ENCODE data around the gene PCYOX1L.
"Not testable (repeated sequence)": the region's sequence is repeated elsewhere in the genome, so short reads cannot be mapped to it uniquely, and the experiment has no call there.

PCYOX1L gene

GRCh38 chr5:149388498-149389190 is 30.8 kb downstream of the PCYOX1L start:
- no peak for DNase-seq

DNA sequence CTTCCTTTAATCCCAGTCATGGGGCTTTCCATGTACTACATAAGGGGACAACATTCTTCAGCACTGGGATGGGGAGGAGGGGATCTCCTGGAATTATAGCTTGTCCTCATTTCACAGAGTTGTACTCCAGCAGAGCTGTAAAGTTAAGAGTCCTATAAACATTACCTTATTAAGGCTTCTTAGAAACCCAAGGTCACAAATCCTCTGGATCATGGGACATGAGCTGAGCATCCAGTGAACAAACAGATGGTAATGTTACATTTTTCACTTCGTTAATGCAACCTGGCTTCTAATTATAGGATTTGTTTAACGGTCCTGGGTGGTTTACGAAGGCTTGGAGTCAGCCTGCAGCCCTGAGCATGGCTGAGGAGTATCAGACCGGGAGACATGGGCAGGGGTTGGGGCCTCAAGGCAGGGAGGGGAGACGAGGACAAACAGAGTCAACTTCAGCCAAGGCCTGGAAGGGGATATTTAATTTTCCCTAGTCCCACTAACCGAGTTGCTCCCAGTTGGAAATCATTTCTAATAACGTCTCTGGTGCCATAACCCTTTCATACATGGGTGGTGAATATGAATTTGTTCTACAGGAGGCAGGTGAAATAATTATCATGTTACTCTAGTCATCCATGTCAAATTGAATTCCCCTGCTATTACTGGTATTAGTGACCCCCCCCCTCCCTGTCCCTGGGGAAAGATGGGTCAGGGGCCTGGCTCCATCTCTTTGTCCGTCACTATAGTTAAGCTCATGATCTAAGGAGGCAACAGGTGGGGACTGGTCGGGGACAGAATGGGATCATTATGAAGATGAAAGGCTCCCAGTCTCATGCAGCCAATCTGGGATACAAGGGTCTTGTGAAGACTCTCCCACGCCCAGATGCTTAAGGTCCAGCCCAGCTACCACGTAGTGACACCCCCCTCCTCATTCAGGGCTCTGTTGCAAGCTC is 32.0 kb downstream of the PCYOX1L start:
- DNase-seq: no peak

DNA sequence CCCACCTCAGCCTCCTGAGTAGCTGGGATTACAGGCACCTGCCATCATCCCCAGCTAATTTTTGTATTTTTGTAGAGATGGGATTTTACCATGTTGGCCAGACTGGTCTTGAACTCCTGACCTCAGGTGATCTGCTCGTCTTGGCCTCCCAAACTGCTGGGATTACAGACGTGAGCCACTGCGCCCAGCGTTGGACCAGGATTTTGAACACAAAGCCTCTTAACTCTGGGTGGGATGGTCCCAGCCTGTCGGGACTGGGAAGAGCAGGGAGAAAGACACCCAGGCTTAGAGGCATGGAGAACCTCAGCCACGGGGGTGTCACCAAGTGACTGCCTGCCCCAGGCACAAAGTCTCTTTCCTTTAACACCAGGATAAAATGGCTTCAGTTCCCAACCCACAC is 33.2 kb downstream of the PCYOX1L start:
- not testable (repeated sequence) for DNase-seq

DNA sequence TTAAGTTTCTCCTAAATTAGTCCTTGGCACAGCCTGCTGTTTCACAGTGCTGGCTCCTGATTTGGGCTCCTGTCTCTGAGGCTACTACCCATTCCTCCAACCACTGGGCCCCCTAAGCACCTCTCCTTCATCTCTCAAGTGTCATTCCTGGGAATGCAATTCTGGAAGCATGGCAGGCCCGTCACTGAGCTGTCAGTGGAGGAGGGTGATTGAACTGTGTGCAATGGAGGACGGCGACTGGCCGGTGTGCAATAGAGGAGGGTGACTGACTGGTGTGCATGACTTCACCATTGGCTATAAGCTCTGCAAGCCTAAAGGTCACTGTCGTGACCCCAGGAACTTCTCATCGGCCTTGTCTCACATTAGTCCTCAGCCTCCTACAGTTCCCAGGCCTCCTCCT is 33.7 kb downstream of the PCYOX1L start:
- DNase-seq: no peak

- no peak for DNase-seq
These were observed 34.9 kb downstream of the PCYOX1L start for GRCh38 chr5:149392718-149393117.

DNA sequence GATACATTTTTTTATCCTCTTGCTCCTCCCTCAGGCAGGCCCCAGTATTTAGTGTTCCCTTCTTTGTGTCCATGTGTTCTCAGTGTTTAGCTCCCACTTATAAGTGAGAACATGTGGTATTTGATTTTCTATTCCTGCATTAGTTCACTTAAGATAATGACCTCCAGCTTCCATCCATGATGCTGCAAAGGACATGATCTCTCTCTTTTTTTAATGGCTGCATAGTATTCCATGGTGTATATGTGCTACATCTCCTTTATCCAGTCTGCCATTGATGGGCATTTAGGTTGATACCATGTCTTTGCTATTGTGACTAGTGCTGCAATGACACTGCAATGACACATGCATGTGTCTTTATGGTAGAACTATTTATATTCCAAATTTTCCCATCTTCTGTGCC is 37.1 kb downstream of the PCYOX1L start:
- DNase-seq: not testable (repeated sequence)

DNA sequence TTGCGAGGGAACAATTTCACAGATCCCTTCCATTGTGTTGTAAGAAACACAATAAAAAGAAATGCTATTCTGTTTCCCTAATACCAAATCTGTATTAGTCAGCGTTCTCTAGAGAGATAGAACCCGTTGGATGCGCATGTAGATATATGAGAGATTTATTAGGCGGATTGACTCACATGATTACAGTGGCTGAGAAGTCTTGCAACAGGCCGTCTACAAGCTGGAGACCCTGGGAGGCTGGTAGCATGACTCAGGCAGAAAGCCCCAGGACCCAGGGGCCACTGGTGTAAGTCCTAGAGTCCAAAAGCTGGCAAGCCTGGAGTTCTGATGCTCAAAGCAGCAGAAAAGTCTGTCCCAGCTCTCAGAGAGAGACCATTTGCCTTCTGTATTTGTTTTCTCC is 39.7 kb downstream of the PCYOX1L start:
- DNase-seq: peak; percentile 74

- DNase-seq: not testable (repeated sequence)
These were observed 41.0 kb downstream of the PCYOX1L start for GRCh38 chr5:149398747-149399266.

DNA sequence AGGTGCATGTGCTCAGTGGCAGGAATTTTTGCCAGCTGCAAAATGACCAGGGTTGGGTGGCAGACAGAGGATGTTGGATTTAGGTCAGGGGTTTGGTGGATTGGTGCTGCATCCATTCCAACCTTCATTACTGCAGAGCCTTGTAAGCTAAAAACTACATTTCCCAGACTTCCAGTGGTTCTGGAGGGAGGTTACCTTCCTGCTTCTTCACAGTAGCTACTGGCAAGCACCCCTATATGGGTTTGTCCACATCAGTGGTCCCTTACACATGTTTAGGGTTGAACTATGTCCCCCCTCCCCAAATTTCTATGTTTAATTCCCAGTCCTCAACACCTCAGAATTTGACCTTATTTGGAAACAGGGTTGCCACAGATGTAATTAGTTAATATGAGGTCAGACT is 41.9 kb downstream of the PCYOX1L start:
- no peak for DNase-seq

DNA sequence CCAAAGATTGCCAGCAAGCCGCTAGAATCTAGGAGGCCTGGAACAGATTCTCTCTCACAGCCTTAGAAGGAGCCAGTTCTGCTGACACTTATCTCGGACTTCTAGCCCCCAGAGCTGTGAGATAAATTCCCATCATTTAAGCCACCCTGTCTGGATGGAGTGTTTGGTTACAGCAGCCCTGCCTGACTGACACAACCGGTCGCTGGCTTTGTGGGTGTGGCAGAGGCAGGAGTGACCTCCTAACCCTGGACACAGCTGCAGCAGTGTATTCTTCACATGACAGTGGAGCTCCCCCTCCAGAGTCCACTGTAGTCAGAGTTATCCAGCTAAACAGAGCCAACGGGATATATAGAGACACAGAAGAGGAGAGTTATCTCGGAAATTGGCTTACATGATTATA is 42.5 kb downstream of the PCYOX1L start:
- no peak for DNase-seq

DNA sequence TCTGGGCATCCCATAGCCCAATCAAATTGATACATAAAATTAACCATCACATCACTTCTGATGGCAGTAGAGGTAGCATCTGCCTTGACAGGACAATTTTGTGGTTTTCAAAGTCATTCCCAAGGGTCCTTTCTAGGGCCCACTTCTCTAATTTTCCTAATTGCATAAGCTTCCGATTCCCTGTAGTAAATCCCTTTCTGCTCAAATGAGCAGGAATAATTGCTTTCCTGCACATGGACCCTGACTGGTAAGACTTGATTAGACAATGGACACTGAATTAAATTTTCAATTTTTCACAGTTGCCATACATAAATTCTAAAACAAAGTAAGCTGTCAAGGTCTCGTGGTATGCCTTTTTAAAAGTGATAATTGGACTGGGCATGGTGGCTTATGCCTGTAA is 43.2 kb downstream of the PCYOX1L start:
- no peak for DNase-seq

DNA sequence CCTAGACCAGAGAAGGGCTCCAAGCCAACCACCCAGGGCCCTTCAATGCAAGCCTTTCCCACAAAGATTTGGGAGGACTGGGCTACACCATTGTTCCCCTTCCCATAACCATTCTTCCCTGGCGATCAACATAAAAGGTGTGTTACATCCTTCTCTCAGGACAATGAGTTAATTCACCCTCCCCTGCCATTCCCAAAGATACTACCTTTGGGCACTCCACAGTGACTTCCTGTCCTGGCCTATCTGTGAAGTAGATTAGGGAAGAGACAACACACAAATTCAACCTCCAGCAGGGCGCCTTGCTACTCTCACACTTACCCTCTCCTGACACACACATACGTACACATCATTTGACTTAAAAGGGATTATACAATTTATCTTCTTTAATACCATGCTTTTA is 44.4 kb downstream of the PCYOX1L start:
- DNase-seq: no peak

GRCh38 chr5:149403923-149404745 is 46.3 kb downstream of the PCYOX1L start:
- no peak for DNase-seq

DNA sequence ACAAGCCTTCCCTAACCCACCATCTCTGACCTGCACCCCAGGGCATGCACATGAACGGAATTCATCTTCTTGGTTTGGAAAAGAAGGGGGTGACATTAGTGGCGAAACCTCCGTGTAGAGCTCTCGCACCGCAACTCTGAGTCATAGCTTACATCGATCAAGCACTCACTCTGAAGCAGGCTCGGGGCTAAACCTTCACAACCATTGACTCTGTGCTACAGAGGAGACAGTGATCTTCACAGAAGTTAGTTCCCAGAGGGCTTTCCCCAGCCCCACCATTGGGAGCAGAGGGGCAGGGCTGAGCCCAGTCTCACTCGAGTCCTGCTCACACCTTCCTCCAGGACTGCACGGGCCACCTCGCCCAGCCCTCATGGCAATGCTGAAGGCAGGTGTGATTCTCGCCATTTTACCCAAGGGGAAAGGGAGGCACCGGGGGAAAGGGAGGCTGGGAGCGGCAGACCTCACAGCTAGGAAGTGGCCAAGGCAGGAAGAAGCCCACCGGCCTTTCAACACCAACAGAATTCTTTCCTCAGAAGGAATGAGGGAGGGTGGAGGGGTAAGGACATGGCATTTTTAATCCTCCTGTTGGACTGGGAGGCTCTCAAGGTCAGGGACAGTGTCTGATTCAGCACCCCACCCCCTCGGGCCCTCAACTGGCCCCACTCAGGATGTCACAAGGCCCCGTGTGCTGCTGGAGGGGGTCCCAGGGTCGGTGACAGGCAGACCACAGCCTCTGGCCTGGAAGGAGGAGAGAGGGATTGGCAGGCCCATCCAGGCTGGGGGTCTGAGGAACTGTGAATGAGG is 47.1 kb downstream of the PCYOX1L start:
- no peak for DNase-seq

- no peak for DNase-seq
These were observed 47.8 kb downstream of the PCYOX1L start for GRCh38 chr5:149405550-149406202.

GRCh38 chr5:149406203-149406978 is 48.5 kb downstream of the PCYOX1L start:
- no peak for DNase-seq

GRCh38 chr5:149406979-149407306 is 49.1 kb downstream of the PCYOX1L start:
- no peak for DNase-seq

- DNase-seq: no peak
These were observed 49.7 kb downstream of the PCYOX1L start for GRCh38 chr5:149407323-149408251.

GRCh38 chr5:149408252-149409099 is 50.6 kb downstream of the PCYOX1L start:
- no peak for DNase-seq

Data from GOT3 (cell line).